Calu3 (cell line): ENCODE results near the gene MRPL4. TPM values are rescaled to one million over a fixed set of nuclear protein-coding genes. Genes with fewer than 3 reads are reported as not detected.
A peak's percentile ranks its signal among the peaks of the same experiment; 100 is the strongest.

Source experiments
- BruUV-seq: library from RNA; stranded (reverse); fragments of 400-500 nt; replicated peaks from 2 replicates; lab custom pipeline; 2021; lab: Mats Ljungman, UMichigan
- CTCF ChIA-PET: fragments of 300-600 bp; sonication (Branson Sonifier 250); formaldehyde crosslinking; loops from one replicate; lab custom pipeline; 2022; ENCODE audit warnings: antibody characterized with exemption; lab: Charles Lee
- DNase-seq: peaks from one replicate; pipeline ENCODE4 v3.0.0; 2022
- H3K27ac Mint-ChIP-seq: one replicate; pipeline ENCODE4 v1.8.0; 2022; ENCODE audit warnings: mixed read lengths; ENCODE audit not compliant: unreplicated experiment
- H3K27me3 Mint-ChIP-seq: one replicate; pipeline ENCODE4 v1.8.0; 2022; ENCODE audit warnings: mixed read lengths; ENCODE audit not compliant: unreplicated experiment
- H3K36me3 Mint-ChIP-seq: one replicate; pipeline ENCODE4 v1.8.0; 2022; ENCODE audit warnings: mild to moderate bottlenecking, moderate library complexity, mixed read lengths; ENCODE audit not compliant: insufficient read depth, unreplicated experiment
- H3K4me1 Mint-ChIP-seq: one replicate; pipeline ENCODE4 v1.8.0; 2022; ENCODE audit warnings: mild to moderate bottlenecking, low read depth, mixed read lengths; ENCODE audit not compliant: unreplicated experiment
- H3K4me3 Mint-ChIP-seq: one replicate; pipeline ENCODE4 v1.8.0; 2022; ENCODE audit warnings: mild to moderate bottlenecking, low read depth, moderate library complexity, mixed read lengths; ENCODE audit not compliant: unreplicated experiment
- H3K9me3 Mint-ChIP-seq: one replicate; pipeline ENCODE4 v1.8.0; 2022; ENCODE audit warnings: low read depth, mixed read lengths; ENCODE audit not compliant: unreplicated experiment
- intact Hi-C: fragments of 100-400 bp; cut with micrococcal nuclease; formaldehyde crosslinking; loops from one replicate; pipeline ENCODE4 v1.10.0; 2022; ENCODE audit not compliant: unreplicated experiment
- total RNA-seq: library from RNA; stranded (reverse); gene quantifications from 2 replicates; pipeline ENCODE4 v1.2.3, GENCODE V29; 2022
- TF ChIP-seq, protein P1 (sequence below): fragments of 200-600 bp; IDR thresholded peaks from one replicate; pipeline ENCODE4 v1.8.0; 2022; ENCODE audit warnings: antibody characterized with exemption; ENCODE audit not compliant: unreplicated experiment

Gene MRPL4
- total RNA-seq, 1 experiment from 2014 or later, result 60.4 TPM

DNA sequence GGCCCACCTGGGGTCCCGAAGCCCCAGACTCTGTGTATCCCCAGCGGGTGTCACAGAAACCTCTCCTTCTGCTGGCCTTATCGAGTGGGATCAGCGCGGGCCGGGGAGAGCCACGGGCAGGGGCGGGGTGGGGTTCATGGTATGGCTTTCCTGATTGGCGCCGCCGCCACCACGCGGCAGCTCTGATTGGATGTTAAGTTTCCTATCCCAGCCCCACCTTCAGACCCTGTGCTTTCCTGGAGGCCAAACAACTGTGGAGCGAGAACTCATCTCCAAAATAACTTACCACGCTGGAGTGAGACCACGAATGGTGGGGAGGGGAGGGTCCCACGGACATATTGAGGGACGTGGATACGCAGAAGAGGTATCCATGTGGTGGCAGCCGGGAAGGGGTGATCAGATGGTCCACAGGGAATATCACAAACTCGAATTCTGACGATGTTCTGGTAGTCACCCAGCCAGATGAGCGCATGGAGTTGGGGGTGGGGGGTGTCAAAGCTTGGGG, 36.7 kb downstream of the MRPL4 start:
- peak; percentile 55 for DNase-seq
- H3K27ac Mint-ChIP-seq, result peak overlapping the region; percentile 77
- H3K9me3 Mint-ChIP-seq, result no peaks in the 10 kb centered on the region
- H3K4me3 Mint-ChIP-seq, result peak overlapping the region; percentile 59
- TF ChIP-seq, protein P1, sequence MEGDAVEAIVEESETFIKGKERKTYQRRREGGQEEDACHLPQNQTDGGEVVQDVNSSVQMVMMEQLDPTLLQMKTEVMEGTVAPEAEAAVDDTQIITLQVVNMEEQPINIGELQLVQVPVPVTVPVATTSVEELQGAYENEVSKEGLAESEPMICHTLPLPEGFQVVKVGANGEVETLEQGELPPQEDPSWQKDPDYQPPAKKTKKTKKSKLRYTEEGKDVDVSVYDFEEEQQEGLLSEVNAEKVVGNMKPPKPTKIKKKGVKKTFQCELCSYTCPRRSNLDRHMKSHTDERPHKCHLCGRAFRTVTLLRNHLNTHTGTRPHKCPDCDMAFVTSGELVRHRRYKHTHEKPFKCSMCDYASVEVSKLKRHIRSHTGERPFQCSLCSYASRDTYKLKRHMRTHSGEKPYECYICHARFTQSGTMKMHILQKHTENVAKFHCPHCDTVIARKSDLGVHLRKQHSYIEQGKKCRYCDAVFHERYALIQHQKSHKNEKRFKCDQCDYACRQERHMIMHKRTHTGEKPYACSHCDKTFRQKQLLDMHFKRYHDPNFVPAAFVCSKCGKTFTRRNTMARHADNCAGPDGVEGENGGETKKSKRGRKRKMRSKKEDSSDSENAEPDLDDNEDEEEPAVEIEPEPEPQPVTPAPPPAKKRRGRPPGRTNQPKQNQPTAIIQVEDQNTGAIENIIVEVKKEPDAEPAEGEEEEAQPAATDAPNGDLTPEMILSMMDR, result no peak
- no TSS peak for BruUV-seq
- CTCF ChIA-PET, result interaction anchor here (1.0 to 1.2 kb wide), 3 partner anchors 11 to 100 kb away, joined by 3 to 5 read pairs (median 3); no protein-coding TSS in a partner anchor
- H3K4me1 Mint-ChIP-seq, result peaks cover 15% of the 10 kb centered on the region
- peaks cover 29% of the 10 kb centered on the region for H3K27me3 Mint-ChIP-seq
- intact Hi-C loops, result no loop called here
- H3K36me3 Mint-ChIP-seq, result peaks cover 55% of the 10 kb centered on the region

DNA sequence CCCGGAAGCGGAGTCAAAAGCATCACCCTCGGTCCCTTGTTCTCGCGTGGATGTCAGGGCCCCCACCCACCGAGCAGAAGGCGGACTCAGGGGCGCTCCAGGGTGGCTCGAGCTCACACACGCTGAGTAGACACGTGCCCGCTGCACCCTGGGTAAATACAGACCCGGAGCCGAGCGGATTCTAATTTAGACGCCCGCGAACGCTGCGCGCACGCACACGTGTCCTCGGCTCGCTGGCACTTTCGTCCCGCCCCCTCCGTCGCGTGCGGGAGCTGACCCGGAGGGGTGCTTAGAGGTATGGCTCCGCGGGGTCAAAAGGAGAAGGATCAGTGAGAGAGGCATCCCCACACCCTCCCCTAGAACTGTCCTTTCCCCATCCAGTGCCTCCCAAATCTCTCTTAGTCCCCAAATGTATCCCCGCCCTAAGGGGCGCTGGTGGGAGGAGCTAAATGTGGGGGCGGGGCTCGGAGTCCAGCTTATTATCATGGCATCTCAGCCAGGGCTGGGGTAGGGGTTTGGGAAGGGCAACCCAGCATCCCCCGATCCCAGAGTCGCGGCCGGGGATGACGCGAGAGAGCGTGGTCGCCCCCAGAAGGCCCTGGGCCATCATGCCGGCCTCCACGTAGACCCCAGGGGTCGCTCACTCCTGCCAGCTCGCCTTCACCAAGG, 37.3 kb downstream of the MRPL4 start:
- BruUV-seq, result no TSS peak
- Mint-ChIP-seq H3K9me3 (no peaks in the 10 kb centered on the region), H3K4me3 (peak overlapping the region; percentile 59), H3K4me1 (peaks cover 15% of the 10 kb centered on the region), H3K27ac (peak overlapping the region; percentile 77), H3K27me3 (peaks cover 30% of the 10 kb centered on the region), H3K36me3 (peaks cover 52% of the 10 kb centered on the region)
- CTCF ChIA-PET, result interaction anchor here (1.0 to 1.2 kb wide), 3 partner anchors 11 to 99 kb away, joined by 3 to 5 read pairs (median 3); no protein-coding TSS in a partner anchor
- no peak for DNase-seq
- intact Hi-C loops, result no loop called here
- TF ChIP-seq, protein P1, result no peak

- peak within 1 kb of the TSS; percentile 77 for H3K27ac Mint-ChIP-seq
- CTCF ChIA-PET, result interaction anchor here (1.0 to 1.2 kb wide), 3 partner anchors 10 to 99 kb away, joined by 3 to 5 read pairs (median 3); no protein-coding TSS in a partner anchor
- intact Hi-C loops, result no loop called here
- no peaks in the 10 kb centered on the region for H3K9me3 Mint-ChIP-seq
- H3K27me3 Mint-ChIP-seq, result peaks cover 30% of the 10 kb centered on the region
- H3K4me1 Mint-ChIP-seq, result peaks cover 15% of the 10 kb centered on the region
- TF ChIP-seq, protein P1, result no peak
- peaks cover 52% of the 10 kb centered on the region for H3K36me3 Mint-ChIP-seq
- peak within 1 kb of the TSS; percentile 59 for H3K4me3 Mint-ChIP-seq
- DNase-seq, result no peak
- no TSS peak for BruUV-seq
Measured at GRCh38 chr19:10289836-10290356, 37.9 kb downstream of the MRPL4 start, which contains the start of gene ICAM5. Gene ICAM5 (plus strand): TSS chr19:10289952. CDS start chr19:10290044, 92 bp downstream.

DNA sequence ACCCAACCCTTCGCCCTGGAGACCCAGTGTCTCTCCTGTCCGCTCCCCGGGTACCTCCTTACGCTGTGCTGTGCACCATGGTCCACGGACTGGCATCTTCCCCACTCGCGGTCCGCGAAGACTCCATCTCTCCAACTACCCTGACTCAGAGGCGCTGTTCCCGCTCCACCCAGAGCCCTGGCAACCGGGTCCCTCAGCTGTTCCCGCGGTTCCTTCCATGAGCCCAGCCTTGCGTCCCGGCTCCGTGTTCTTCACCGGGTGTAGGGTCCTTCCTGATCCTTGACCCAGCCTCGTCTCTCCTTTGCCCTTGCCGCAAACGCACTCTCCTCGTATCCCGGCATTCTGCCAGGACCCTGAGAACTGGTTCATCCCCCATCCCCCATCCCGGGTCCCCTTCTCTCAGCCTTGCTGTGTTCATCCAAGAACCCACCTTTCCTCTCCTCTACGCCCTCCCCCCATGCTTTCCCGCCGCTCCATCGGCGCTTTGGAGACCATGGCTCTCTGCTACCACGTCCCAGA, 38.4 kb downstream of the MRPL4 start:
- CTCF ChIA-PET, result no interaction called here

More for the DNA sequence above, 38.4 kb downstream of the MRPL4 start:
- peaks cover 30% of the 10 kb centered on the region for H3K27me3 Mint-ChIP-seq
- no TSS peak for BruUV-seq
- no peak overlapping the region for H3K27ac Mint-ChIP-seq
- no peak for DNase-seq
- H3K9me3 Mint-ChIP-seq, result no peaks in the 10 kb centered on the region
- intact Hi-C loops, result no loop called here
- TF ChIP-seq, protein P1, result no peak
- peaks cover 49% of the 10 kb centered on the region for H3K36me3 Mint-ChIP-seq
- peak overlapping the region; percentile 59 for H3K4me3 Mint-ChIP-seq
- peaks cover 15% of the 10 kb centered on the region for H3K4me1 Mint-ChIP-seq
